ENCODE results near the gene SELENOW.
"Not testable (repeated sequence)": the region's sequence is repeated elsewhere in the genome, so short reads cannot be mapped to it uniquely, and the experiment has no call there.

The SELENOW gene

GRCh38 chr19:47760632-47760999, 17.9 kb upstream of the SELENOW start:
- no peak overlapping the region for H3K9ac ChIP-seq (ENCODE audit: low read length)
- H3K27me3 ChIP-seq (ENCODE audit: control insufficient read depth, insufficient read depth, low read length), result no peaks in the 10 kb centered on the region
- no peaks in the 10 kb centered on the region for H3K9me3 ChIP-seq (ENCODE audit: control insufficient read depth, low read length)
- H3K36me3 ChIP-seq (ENCODE audit: control insufficient read depth, insufficient read depth, low read length), result no peaks in the 10 kb centered on the region
- H3K4me1 ChIP-seq (ENCODE audit: control insufficient read depth, insufficient read depth, low read length), result peaks cover 10% of the 10 kb centered on the region
- no peak overlapping the region for H3K4me3 ChIP-seq (ENCODE audit: low read length)

GRCh38 chr19:47761566-47761965, 16.9 kb upstream of the SELENOW start:
- H3K4me1 ChIP-seq (ENCODE audit: control insufficient read depth, insufficient read depth, low read length), result peaks cover 10% of the 10 kb centered on the region
- H3K9ac ChIP-seq (ENCODE audit: low read length), result no peak overlapping the region
- H3K27me3 ChIP-seq (ENCODE audit: control insufficient read depth, insufficient read depth, low read length), result no peaks in the 10 kb centered on the region
- no peaks in the 10 kb centered on the region for H3K36me3 ChIP-seq (ENCODE audit: control insufficient read depth, insufficient read depth, low read length)
- no peaks in the 10 kb centered on the region for H3K9me3 ChIP-seq (ENCODE audit: control insufficient read depth, low read length)
- H3K4me3 ChIP-seq (ENCODE audit: low read length), result no peak overlapping the region

GRCh38 chr19:47762151-47762550, 16.4 kb upstream of the SELENOW start:
- no peaks in the 10 kb centered on the region for H3K36me3 ChIP-seq (ENCODE audit: control insufficient read depth, insufficient read depth, low read length)
- no peaks in the 10 kb centered on the region for H3K27me3 ChIP-seq (ENCODE audit: control insufficient read depth, insufficient read depth, low read length)
- no peak overlapping the region for H3K9ac ChIP-seq (ENCODE audit: low read length)
- peaks cover 7% of the 10 kb centered on the region for H3K4me1 ChIP-seq (ENCODE audit: control insufficient read depth, insufficient read depth, low read length)
- no peak overlapping the region for H3K4me3 ChIP-seq (ENCODE audit: low read length)
- no peaks in the 10 kb centered on the region for H3K9me3 ChIP-seq (ENCODE audit: control insufficient read depth, low read length)

GRCh38 chr19:47762615-47763308, 15.7 kb upstream of the SELENOW start:
- peaks cover under 1% of the 10 kb centered on the region for H3K4me1 ChIP-seq (ENCODE audit: control insufficient read depth, insufficient read depth, low read length)
- no peaks in the 10 kb centered on the region for H3K36me3 ChIP-seq (ENCODE audit: control insufficient read depth, insufficient read depth, low read length)
- H3K9me3 ChIP-seq (ENCODE audit: control insufficient read depth, low read length), result no peaks in the 10 kb centered on the region
- H3K27me3 ChIP-seq (ENCODE audit: control insufficient read depth, insufficient read depth, low read length), result no peaks in the 10 kb centered on the region
- no peak overlapping the region for H3K9ac ChIP-seq (ENCODE audit: low read length)
- H3K4me3 ChIP-seq (ENCODE audit: low read length), result no peak overlapping the region

- not testable (repeated sequence) for H3K9me3 ChIP-seq (ENCODE audit: control insufficient read depth, low read length)
These were observed 13.8 kb upstream of the SELENOW start for GRCh38 chr19:47764705-47765104.

GRCh38 chr19:47765523-47766358, 12.8 kb upstream of the SELENOW start:
- H3K9ac ChIP-seq (ENCODE audit: low read length), result no peak overlapping the region
- H3K27me3 ChIP-seq (ENCODE audit: control insufficient read depth, insufficient read depth, low read length), result no peaks in the 10 kb centered on the region
- H3K4me1 ChIP-seq (ENCODE audit: control insufficient read depth, insufficient read depth, low read length), result peaks cover 5% of the 10 kb centered on the region
- H3K9me3 ChIP-seq (ENCODE audit: control insufficient read depth, low read length), result no peaks in the 10 kb centered on the region
- no peak overlapping the region for H3K4me3 ChIP-seq (ENCODE audit: low read length)
- no peaks in the 10 kb centered on the region for H3K36me3 ChIP-seq (ENCODE audit: control insufficient read depth, insufficient read depth, low read length)

More at GRCh38 chr19:47764705-47765104, 13.8 kb upstream of the SELENOW start:
- H3K9ac ChIP-seq (ENCODE audit: low read length); H3K27me3 ChIP-seq (ENCODE audit: control insufficient read depth, insufficient read depth, low read length); H3K4me1 ChIP-seq (ENCODE audit: control insufficient read depth, insufficient read depth, low read length); H3K4me3 ChIP-seq (ENCODE audit: low read length); H3K36me3 ChIP-seq (ENCODE audit: control insufficient read depth, insufficient read depth, low read length): not testable (repeated sequence)

- Histone ChIP-seq H3K9ac (ENCODE audit: low read length) (no peak overlapping the region), H3K9me3 (ENCODE audit: control insufficient read depth, low read length) (no peaks in the 10 kb centered on the region), H3K4me1 (ENCODE audit: control insufficient read depth, insufficient read depth, low read length) (peaks cover 5% of the 10 kb centered on the region), H3K36me3 (ENCODE audit: control insufficient read depth, insufficient read depth, low read length) (no peaks in the 10 kb centered on the region), H3K27me3 (ENCODE audit: control insufficient read depth, insufficient read depth, low read length) (no peaks in the 10 kb centered on the region), H3K4me3 (ENCODE audit: low read length) (no peak overlapping the region)
These were observed 12.2 kb upstream of the SELENOW start for GRCh38 chr19:47766359-47766620.

GRCh38 chr19:47766670-47767069, 11.8 kb upstream of the SELENOW start:
- Histone ChIP-seq H3K36me3 (ENCODE audit: control insufficient read depth, insufficient read depth, low read length) (no peaks in the 10 kb centered on the region), H3K4me3 (ENCODE audit: low read length) (no peak overlapping the region), H3K4me1 (ENCODE audit: control insufficient read depth, insufficient read depth, low read length) (peaks cover 5% of the 10 kb centered on the region), H3K27me3 (ENCODE audit: control insufficient read depth, insufficient read depth, low read length) (no peaks in the 10 kb centered on the region), H3K9me3 (ENCODE audit: control insufficient read depth, low read length) (no peaks in the 10 kb centered on the region), H3K9ac (ENCODE audit: low read length) (no peak overlapping the region)

- Histone ChIP-seq H3K4me1 (ENCODE audit: control insufficient read depth, insufficient read depth, low read length) (peaks cover 5% of the 10 kb centered on the region), H3K4me3 (ENCODE audit: low read length) (no peak overlapping the region), H3K27me3 (ENCODE audit: control insufficient read depth, insufficient read depth, low read length) (no peaks in the 10 kb centered on the region), H3K36me3 (ENCODE audit: control insufficient read depth, insufficient read depth, low read length) (no peaks in the 10 kb centered on the region), H3K9me3 (ENCODE audit: control insufficient read depth, low read length) (no peaks in the 10 kb centered on the region), H3K9ac (ENCODE audit: low read length) (no peak overlapping the region)
These were observed 11.2 kb upstream of the SELENOW start for GRCh38 chr19:47767349-47767748.

GRCh38 chr19:47768604-47769003, 9.9 kb upstream of the SELENOW start:
- H3K9ac ChIP-seq (ENCODE audit: low read length), result no peak overlapping the region
- H3K9me3 ChIP-seq (ENCODE audit: control insufficient read depth, low read length), result no peaks in the 10 kb centered on the region
- H3K4me1 ChIP-seq (ENCODE audit: control insufficient read depth, insufficient read depth, low read length), result peaks cover 5% of the 10 kb centered on the region
- H3K27me3 ChIP-seq (ENCODE audit: control insufficient read depth, insufficient read depth, low read length), result no peaks in the 10 kb centered on the region
- no peak overlapping the region for H3K4me3 ChIP-seq (ENCODE audit: low read length)
- H3K36me3 ChIP-seq (ENCODE audit: control insufficient read depth, insufficient read depth, low read length), result no peaks in the 10 kb centered on the region

- H3K9me3 ChIP-seq (ENCODE audit: control insufficient read depth, low read length), result no peaks in the 10 kb centered on the region
- no peaks in the 10 kb centered on the region for H3K36me3 ChIP-seq (ENCODE audit: control insufficient read depth, insufficient read depth, low read length)
- no peak overlapping the region for H3K4me3 ChIP-seq (ENCODE audit: low read length)
- H3K4me1 ChIP-seq (ENCODE audit: control insufficient read depth, insufficient read depth, low read length), result peaks cover 5% of the 10 kb centered on the region
- H3K9ac ChIP-seq (ENCODE audit: low read length), result no peak overlapping the region
- no peaks in the 10 kb centered on the region for H3K27me3 ChIP-seq (ENCODE audit: control insufficient read depth, insufficient read depth, low read length)
These were observed 9.0 kb upstream of the SELENOW start for GRCh38 chr19:47769534-47769933.

GRCh38 chr19:47771291-47771690, 7.2 kb upstream of the SELENOW start:
- not testable (repeated sequence) for H3K4me3 ChIP-seq (ENCODE audit: low read length); H3K9me3 ChIP-seq (ENCODE audit: control insufficient read depth, low read length); H3K4me1 ChIP-seq (ENCODE audit: control insufficient read depth, insufficient read depth, low read length); H3K36me3 ChIP-seq (ENCODE audit: control insufficient read depth, insufficient read depth, low read length); H3K27me3 ChIP-seq (ENCODE audit: control insufficient read depth, insufficient read depth, low read length); H3K9ac ChIP-seq (ENCODE audit: low read length)

All from mucosa of stomach (tissue), 1 donor.